A673 (cell line): ENCODE measurements around the gene WSB2.

Experiments
- EZH2 ChIP-seq: fragments of 200-600 bp; sonication (generic); IDR thresholded peaks from 2 replicates; pipeline ENCODE4 v1.6.1; 2017; ENCODE audit warnings: borderline replicate concordance, low read depth, mild to moderate bottlenecking, mixed read lengths, antibody characterized with exemption, low read length; ENCODE audit not compliant: poor library complexity, severe bottlenecking
- TF ChIP-seq, protein P1 (sequence below): fragments of 300-800, 200-600 bp; sonication (generic); conservative IDR thresholded peaks from 2 replicates; pipeline ENCODE4 v1.5.1; 2017; ENCODE audit warnings: low read depth, mild to moderate bottlenecking, antibody characterized with exemption, low read length, moderate library complexity, mixed read lengths

DNA sequence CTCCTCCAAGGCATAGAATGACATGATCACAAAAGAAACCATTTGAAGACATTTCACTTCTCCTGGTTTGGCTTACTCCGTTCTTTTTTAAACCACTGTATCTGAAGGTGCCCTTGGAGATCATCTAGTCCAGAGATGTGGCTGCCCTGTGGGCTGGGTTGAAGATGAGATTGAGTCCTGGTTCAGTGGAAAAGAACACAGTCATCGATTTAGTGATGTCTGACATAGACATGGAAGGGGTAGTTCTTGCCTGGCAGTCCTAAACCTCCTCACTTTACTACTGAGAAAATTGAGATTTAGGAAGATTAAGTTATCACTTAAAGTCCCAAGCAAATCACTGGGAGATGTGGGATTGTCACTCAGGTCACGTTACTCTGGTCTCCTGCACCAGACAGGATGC is 40.1 kb upstream of the WSB2 start:
- TF ChIP-seq, protein P1, sequence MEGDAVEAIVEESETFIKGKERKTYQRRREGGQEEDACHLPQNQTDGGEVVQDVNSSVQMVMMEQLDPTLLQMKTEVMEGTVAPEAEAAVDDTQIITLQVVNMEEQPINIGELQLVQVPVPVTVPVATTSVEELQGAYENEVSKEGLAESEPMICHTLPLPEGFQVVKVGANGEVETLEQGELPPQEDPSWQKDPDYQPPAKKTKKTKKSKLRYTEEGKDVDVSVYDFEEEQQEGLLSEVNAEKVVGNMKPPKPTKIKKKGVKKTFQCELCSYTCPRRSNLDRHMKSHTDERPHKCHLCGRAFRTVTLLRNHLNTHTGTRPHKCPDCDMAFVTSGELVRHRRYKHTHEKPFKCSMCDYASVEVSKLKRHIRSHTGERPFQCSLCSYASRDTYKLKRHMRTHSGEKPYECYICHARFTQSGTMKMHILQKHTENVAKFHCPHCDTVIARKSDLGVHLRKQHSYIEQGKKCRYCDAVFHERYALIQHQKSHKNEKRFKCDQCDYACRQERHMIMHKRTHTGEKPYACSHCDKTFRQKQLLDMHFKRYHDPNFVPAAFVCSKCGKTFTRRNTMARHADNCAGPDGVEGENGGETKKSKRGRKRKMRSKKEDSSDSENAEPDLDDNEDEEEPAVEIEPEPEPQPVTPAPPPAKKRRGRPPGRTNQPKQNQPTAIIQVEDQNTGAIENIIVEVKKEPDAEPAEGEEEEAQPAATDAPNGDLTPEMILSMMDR = no peak
- no peak for TF ChIP-seq EZH2
